ENCODE data around the gene BTAF1.

GRCh38 chr10:91935886-91936285 lies 12.3 kb downstream of the BTAF1 start:
- no peak for TF ChIP-seq CTCF (IDR thresholded peaks at IDR 0.05)
- TF ChIP-seq POLR2A (IDR thresholded peaks at IDR 0.05), result no peak
